B cell (primary cell): ENCODE results near the gene ATP11B. TPM values are rescaled to one million over a fixed set of nuclear protein-coding genes. Genes with fewer than 3 reads are reported as not detected.

Experiments used
- ATAC-seq: fragments of 200-7000 bp; cut with Tn5 transposase; one replicate; pipeline ENCODE4 v1.10.0; 2021; ENCODE audit warnings: low read depth, mild to moderate bottlenecking, moderate number of reproducible peaks, moderate library complexity
- CTCF ChIA-PET: fragments of 350-600 bp; sonication (Branson Sonifier 250); formaldehyde crosslinking; loops from one replicate; lab custom pipeline; 2021; ENCODE audit warnings: antibody characterized with exemption, inconsistent platforms; lab: Charles Lee
- POLR2A ChIA-PET: fragments of 350-600 bp; sonication (Branson Sonifier 250); formaldehyde crosslinking; loops from one replicate; lab custom pipeline; 2021; ENCODE audit warnings: antibody characterized with exemption; lab: Charles Lee
- DNase-seq: peaks from one replicate; pipeline ENCODE4 v3.0.0; 2013
- H2AFZ ChIP-seq: 2 replicates; pipeline ENCODE4 v1.6.1; 2012; ENCODE audit warnings: mild to moderate bottlenecking, low read depth, low read length; ENCODE audit not compliant: insufficient read depth, poor library complexity, severe bottlenecking
- H3K27ac ChIP-seq, 2 donors: 1 replicate in 1 of 2; 2 replicates in 1 of 2; pipeline ENCODE4 v1.5.1; 2012 to 2013; ENCODE audit warnings: low read length in 2 of 2, mild to moderate bottlenecking in 2 of 2, moderate library complexity in 1 of 2
- H3K27me3 ChIP-seq, 4 experiments: fragments of 200-600 bp in 1 of 4; sonication (generic) in 1 of 4; replicated peaks in 1 of 4; 1 replicate in 2 of 4; 2 replicates in 2 of 4; pipeline versions ENCODE4 v1.6.1 to v1.7.0; 2013 to 2016; ENCODE audit warnings: low read length in 3 of 4, mild to moderate bottlenecking in 2 of 4, mixed read lengths in 1 of 4, moderate library complexity in 1 of 4; ENCODE audit not compliant: insufficient read depth in 4 of 4, control insufficient read depth in 3 of 4; ENCODE audit errors: control extremely low read depth in 1 of 4
- H3K36me3 ChIP-seq, 2 experiments: replicated peaks in 1 of 2; 1 replicate in 1 of 2; 2 replicates in 1 of 2; pipeline versions ENCODE4 v1.6.1 to v1.7.1; 2013; ENCODE audit warnings: low read length in 1 of 2; ENCODE audit not compliant: insufficient read depth in 2 of 2, control insufficient read depth in 1 of 2; ENCODE audit errors: control extremely low read depth in 1 of 2, extremely low read depth in 1 of 2
- H3K4me1 ChIP-seq, 2 donors: fragments of 200-600 bp in 1 of 2; sonication (generic) in 1 of 2; 1 replicate in 1 of 2; 2 replicates in 1 of 2; pipeline versions ENCODE4 v1.5.1 to v1.6.1; 2013 to 2017; ENCODE audit warnings: low read length in 2 of 2; ENCODE audit not compliant: control insufficient read depth in 2 of 2, insufficient read depth in 2 of 2
- H3K4me2 ChIP-seq: replicated peaks from 2 replicates; pipeline ENCODE3; 2012; ENCODE audit warnings: mild to moderate bottlenecking, low read depth, low read length; ENCODE audit not compliant: poor library complexity, severe bottlenecking
- H3K4me3 ChIP-seq, 5 experiments: fragments of 200-600 bp in 1 of 5; sonication (generic) in 1 of 5; 1 replicate in 3 of 5; 2 replicates in 2 of 5; pipeline versions ENCODE4 v1.5.1 to v1.7.0; 2011 to 2016; ENCODE audit warnings: low read length in 4 of 5, mild to moderate bottlenecking in 4 of 5, low read depth in 2 of 5, control low read depth in 1 of 5, moderate library complexity in 1 of 5; ENCODE audit not compliant: insufficient read depth in 1 of 5; ENCODE audit errors: control extremely low read depth in 1 of 5, extremely low read depth in 1 of 5
- H3K79me2 ChIP-seq: fragments of 200-600 bp; sonication (generic); one replicate; pipeline ENCODE4 v1.6.0; 2016; ENCODE audit warnings: low read length; ENCODE audit not compliant: control insufficient read depth, insufficient read depth
- H3K9ac ChIP-seq: fragments of 200-600 bp; sonication (generic); 2 replicates; pipeline ENCODE4 v1.6.1; 2017; ENCODE audit warnings: mild to moderate bottlenecking, low read length, moderate library complexity
- H3K9me3 ChIP-seq, 3 donors: one replicate each; pipeline versions ENCODE4 v1.6.1 to v1.7.1; 2013; ENCODE audit warnings: low read length in 2 of 3; ENCODE audit not compliant: control insufficient read depth in 2 of 3, insufficient read depth in 1 of 3; ENCODE audit errors: control extremely low read depth in 1 of 3
- H4K20me1 ChIP-seq: 2 replicates; pipeline ENCODE4 v1.6.0; 2012; ENCODE audit warnings: mild to moderate bottlenecking, low read length; ENCODE audit not compliant: insufficient read depth, control insufficient read depth, poor library complexity, severe bottlenecking
- H3K27ac Mint-ChIP-seq: one replicate; pipeline ENCODE4 v1.8.0; 2021; ENCODE audit warnings: mixed read lengths
- H3K27me3 Mint-ChIP-seq: one replicate; pipeline ENCODE4 v1.8.0; 2021; ENCODE audit warnings: mixed read lengths
- H3K4me1 Mint-ChIP-seq: one replicate; pipeline ENCODE4 v1.8.0; 2021; ENCODE audit warnings: mixed read lengths
- H3K4me3 Mint-ChIP-seq: one replicate; pipeline ENCODE4 v1.8.0; 2021; ENCODE audit warnings: mixed read lengths
- H3K9me3 Mint-ChIP-seq: one replicate; pipeline ENCODE4 v1.8.0; 2022; ENCODE audit warnings: mixed read lengths; ENCODE audit not compliant: insufficient read depth
- CTCF ChIP-seq: fragments of 200-600 bp; IDR thresholded peaks from one replicate; pipeline ENCODE4 v1.8.0; 2022; ENCODE audit warnings: antibody characterized with exemption, mild to moderate bottlenecking
- EZH2 ChIP-seq: IDR thresholded peaks from 2 replicates; pipeline ENCODE4 v1.6.1; 2012; ENCODE audit warnings: borderline replicate concordance, low read depth, mild to moderate bottlenecking, moderate library complexity, low read length; ENCODE audit not compliant: insufficient read depth, poor library complexity, severe bottlenecking
- WGBS: methylation state at CpG from one replicate; pipeline ENCODE4 v1.1.5; 2013; ENCODE audit warnings: missing lambda C conversion rate; ENCODE audit not compliant: insufficient coverage; 5-methylcytosine and 5-hydroxymethylcytosine counted together
- intact Hi-C: fragments of 100-400 bp; cut with micrococcal nuclease; formaldehyde crosslinking; loops from one replicate; pipeline ENCODE4 v1.10.0; 2022
- polyA plus RNA-seq: library from polyadenylated mRNA; depleted of rRNA; stranded (reverse); fragments of >200 nt; gene quantifications from 2 replicates; pipeline ENCODE4 v1.2.3, GENCODE V29; 2012
- total RNA-seq, 2 donors: library from RNA; stranded (reverse); fragments of 120-200 nt in 1 of 2; gene quantifications; 1 replicate in 1 of 2; 2 replicates in 1 of 2; pipeline versions ENCODE4 v1.2.3 to v1.2.4, GENCODE V29; 2013 to 2022

Gene ATP11B
- total and polyA plus RNA-seq, 2 donors (not counting 1 experiment from before 2014, with no cell fraction given) = 14.0 to 81.9 TPM

- peaks cover under 1% of the 10 kb centered on the region for H3K4me1 Mint-ChIP-seq
- Histone ChIP-seq H3K27me3 (no peaks in the 10 kb centered on the region), H3K9ac (no peak overlapping the region), H3K4me1 (no peaks in the 10 kb centered on the region), H2AFZ (no peak overlapping the region), H3K36me3 (peaks cover 8 to 9% of the 10 kb centered on the region in 2 experiments), H3K9me3 (no peaks in the 10 kb centered on the region), H3K4me3 (no peak overlapping the region), H3K4me2 (no peak overlapping the region), H3K27ac (no peak overlapping the region), H4K20me1 (no peaks in the 10 kb centered on the region), H3K79me2 (no peaks in the 10 kb centered on the region)
- no peaks in the 10 kb centered on the region for H3K9me3 Mint-ChIP-seq
- ChIA-PET CTCF (no interaction called here), POLR2A (no interaction called here)
- no peaks in the 10 kb centered on the region for H3K27me3 Mint-ChIP-seq
- intact Hi-C loops = no loop called here
- DNase-seq (no peak), ATAC-seq (no peak)
- TF ChIP-seq CTCF = no peak
- TF ChIP-seq EZH2 = no peak
- no peak overlapping the region for H3K27ac Mint-ChIP-seq
- no peak overlapping the region for H3K4me3 Mint-ChIP-seq
- no CpG with 5 or more reads among the region's 5 CpGs for WGBS
Observed at GRCh38 chr3:182919866-182920357, 126.6 kb downstream of the ATP11B start.

DNA sequence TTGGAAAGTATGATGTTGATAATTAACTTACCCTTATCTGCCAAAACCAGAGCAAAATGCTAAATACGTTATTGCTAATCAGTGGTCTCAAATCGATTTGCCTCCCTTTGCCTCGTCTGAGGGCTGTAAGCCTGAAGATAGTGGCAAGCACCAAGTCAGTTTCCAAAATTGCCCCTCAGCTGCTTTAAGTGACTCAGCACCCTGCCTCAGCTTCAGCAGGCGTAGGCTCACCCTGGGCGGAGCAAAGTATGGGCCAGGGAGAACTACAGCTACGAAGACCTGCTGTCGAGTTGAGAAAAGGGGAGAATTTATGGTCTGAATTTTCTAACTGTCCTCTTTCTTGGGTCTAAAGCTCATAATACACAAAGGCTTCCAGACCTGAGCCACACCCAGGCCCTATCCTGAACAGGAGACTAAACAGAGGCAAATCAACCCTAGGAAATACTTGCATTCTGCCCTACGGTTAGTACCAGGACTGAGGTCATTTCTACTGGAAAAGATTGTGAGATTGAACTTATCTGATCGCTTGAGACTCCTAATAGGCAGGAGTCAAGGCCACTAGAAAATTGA is 127.3 kb downstream of the ATP11B start:
- H3K9me3 ChIP-seq = no peaks in the 10 kb centered on the region
- H3K4me1 Mint-ChIP-seq = peaks cover 6% of the 10 kb centered on the region
- TF ChIP-seq EZH2 (no peak), CTCF (no peak)
- H3K9ac ChIP-seq = no peak overlapping the region
- no peaks in the 10 kb centered on the region for H3K9me3 Mint-ChIP-seq
- 93% methylated on average over 5 of the region's 9 CpGs for WGBS
- POLR2A ChIA-PET = no interaction called here
- H3K4me2 ChIP-seq = no peak overlapping the region
- no peak overlapping the region for H2AFZ ChIP-seq
- no peaks in the 10 kb centered on the region for H3K79me2 ChIP-seq
- CTCF ChIA-PET = no interaction called here
- no peaks in the 10 kb centered on the region for H3K27me3 Mint-ChIP-seq
- H3K36me3 ChIP-seq = peaks cover 4 to 8% of the 10 kb centered on the region in 2 experiments
- H4K20me1 ChIP-seq = no peaks in the 10 kb centered on the region
- no peak for ATAC-seq
- DNase-seq = no peak
- no peak overlapping the region for H3K27ac ChIP-seq
- H3K27ac Mint-ChIP-seq = no peak overlapping the region
- peaks cover 0 to 4% of the 10 kb centered on the region in 2 donors for H3K4me1 ChIP-seq
- intact Hi-C loops = no loop called here
- no peaks in the 10 kb centered on the region for H3K27me3 ChIP-seq
- no peak overlapping the region for H3K4me3 Mint-ChIP-seq
- H3K4me3 ChIP-seq = no peak overlapping the region
